Measurements from ENCODE around the gene JAK1.

The JAK1 gene

DNA sequence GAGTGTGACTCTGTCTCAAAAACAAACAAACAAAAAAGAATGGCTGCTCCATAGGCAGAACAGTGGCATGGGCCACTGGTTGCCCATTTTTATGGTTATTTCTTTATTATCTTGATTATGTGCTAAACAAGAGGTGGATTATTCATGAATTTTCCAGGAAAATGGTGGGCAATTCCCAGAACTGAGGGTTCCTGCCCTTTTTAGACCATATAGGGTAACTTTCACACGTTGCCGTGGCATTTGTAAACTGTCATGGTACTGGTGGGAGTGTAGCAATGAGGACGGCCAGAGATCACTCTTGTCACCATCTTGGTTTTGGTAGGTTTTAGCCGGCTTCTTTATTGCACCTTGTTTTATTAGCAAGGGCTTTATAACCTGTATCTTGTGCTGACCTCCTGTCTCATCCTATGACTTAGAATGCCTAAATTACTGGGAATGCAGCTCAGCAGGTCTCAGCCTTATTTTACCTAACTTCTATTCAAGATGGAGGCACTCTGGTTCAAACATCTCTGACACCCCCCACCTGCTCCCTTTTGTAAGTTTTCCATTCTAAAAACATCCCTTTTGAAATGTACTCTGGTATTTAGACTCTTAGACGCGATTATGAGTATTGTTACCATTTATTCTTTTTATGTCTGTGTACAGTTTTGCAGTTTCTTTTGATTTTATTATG lies 164.4 kb downstream of the JAK1 start:
- TF ChIP-seq CTCF (IDR thresholded peaks at IDR 0.05; ENCODE audit: low read depth, low read length): no peak
- no peak for DNase-seq (ENCODE audit: extremely low read depth, low read depth)

DNA sequence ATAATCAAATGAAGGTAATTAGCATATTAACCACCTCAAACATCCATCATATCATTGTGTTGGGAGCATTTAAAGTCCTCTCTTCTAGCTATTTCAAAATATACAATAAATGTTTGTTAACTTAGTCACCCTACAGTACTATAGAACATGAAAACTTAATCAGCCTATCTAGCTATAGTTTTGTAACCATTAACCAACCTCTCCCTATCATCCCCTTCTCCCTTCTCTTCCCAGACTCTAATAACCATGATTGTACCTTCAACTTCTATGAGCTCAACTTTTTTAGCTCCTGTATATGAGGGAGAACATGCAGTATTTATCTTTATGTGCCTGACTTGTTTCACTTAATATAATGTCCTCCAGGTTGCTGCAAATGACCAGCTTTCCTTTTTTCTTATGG lies 167.5 kb downstream of the JAK1 start:
- DNase-seq (ENCODE audit: extremely low read depth, low read depth): no peak
- no peak for TF ChIP-seq CTCF (IDR thresholded peaks at IDR 0.05; ENCODE audit: low read depth, low read length)

- TF ChIP-seq CTCF (IDR thresholded peaks at IDR 0.05; ENCODE audit: low read depth, low read length): no peak
- no peak for DNase-seq (ENCODE audit: extremely low read depth, low read depth)
These were observed 175.4 kb downstream of the JAK1 start for GRCh38 chr1:64790832-64791487.

All from AG09319 (cell line).